Lower lobe of right lung (tissue), 2 donors: ENCODE measurements around the gene PROKR1. TPM values are rescaled to one million over a fixed set of nuclear protein-coding genes. Genes with fewer than 3 reads are reported as not detected.

ENCODE experiments used
- ATAC-seq, 2 donors: fragments of 200-7000 bp; cut with Tn5 transposase; one replicate each; pipeline ENCODE4 v1.9.1; 2020 to 2022; ENCODE audit warnings: mild to moderate bottlenecking in 2 of 2, moderate library complexity in 2 of 2
- DNase-seq: peaks from one replicate; pipeline ENCODE4 v3.0.0-alpha.2; 2020
- H3K27ac ChIP-seq: fragments of 200-600 bp; one replicate; pipeline ENCODE4 v1.8.0; 2022
- H3K27me3 ChIP-seq: fragments of 200-600 bp; one replicate; pipeline ENCODE4 v1.8.0; 2022; ENCODE audit warnings: low read depth
- H3K36me3 ChIP-seq: fragments of 200-600 bp; one replicate; pipeline ENCODE4 v1.8.0; 2022; ENCODE audit warnings: mild to moderate bottlenecking
- H3K4me1 ChIP-seq: fragments of 200-600 bp; one replicate; pipeline ENCODE4 v1.8.0; 2022
- H3K4me3 ChIP-seq: fragments of 200-600 bp; one replicate; pipeline ENCODE4 v1.8.0; 2022; ENCODE audit warnings: mild to moderate bottlenecking
- H3K9me3 ChIP-seq: fragments of 200-600 bp; one replicate; pipeline ENCODE4 v1.8.0; 2022
- intact Hi-C: fragments of 100-400 bp; cut with DNase I; formaldehyde crosslinking; loops from one replicate; pipeline ENCODE4 v1.11.0; 2022
- total RNA-seq: library from RNA; stranded (reverse); fragmentation: NEBNext Ultra II Directional; extraction: Animal tissue kit (Norgen Biotek cat#: 25700); gene quantifications from one replicate; pipeline ENCODE4 v1.2.1, GENCODE V29; 2021
- TF ChIP-seq, protein P1 (sequence below): fragments of 200-600 bp; IDR thresholded peaks from one replicate; pipeline ENCODE4 v1.8.0; 2022; ENCODE audit warnings: antibody characterized with exemption, mild to moderate bottlenecking
- donor health status: DM: no; HTN: yes; CAD: no; lungs with severe emphysema.

PROKR1 gene
- total RNA-seq, 1 donor from 2014 or later = not detected

DNA sequence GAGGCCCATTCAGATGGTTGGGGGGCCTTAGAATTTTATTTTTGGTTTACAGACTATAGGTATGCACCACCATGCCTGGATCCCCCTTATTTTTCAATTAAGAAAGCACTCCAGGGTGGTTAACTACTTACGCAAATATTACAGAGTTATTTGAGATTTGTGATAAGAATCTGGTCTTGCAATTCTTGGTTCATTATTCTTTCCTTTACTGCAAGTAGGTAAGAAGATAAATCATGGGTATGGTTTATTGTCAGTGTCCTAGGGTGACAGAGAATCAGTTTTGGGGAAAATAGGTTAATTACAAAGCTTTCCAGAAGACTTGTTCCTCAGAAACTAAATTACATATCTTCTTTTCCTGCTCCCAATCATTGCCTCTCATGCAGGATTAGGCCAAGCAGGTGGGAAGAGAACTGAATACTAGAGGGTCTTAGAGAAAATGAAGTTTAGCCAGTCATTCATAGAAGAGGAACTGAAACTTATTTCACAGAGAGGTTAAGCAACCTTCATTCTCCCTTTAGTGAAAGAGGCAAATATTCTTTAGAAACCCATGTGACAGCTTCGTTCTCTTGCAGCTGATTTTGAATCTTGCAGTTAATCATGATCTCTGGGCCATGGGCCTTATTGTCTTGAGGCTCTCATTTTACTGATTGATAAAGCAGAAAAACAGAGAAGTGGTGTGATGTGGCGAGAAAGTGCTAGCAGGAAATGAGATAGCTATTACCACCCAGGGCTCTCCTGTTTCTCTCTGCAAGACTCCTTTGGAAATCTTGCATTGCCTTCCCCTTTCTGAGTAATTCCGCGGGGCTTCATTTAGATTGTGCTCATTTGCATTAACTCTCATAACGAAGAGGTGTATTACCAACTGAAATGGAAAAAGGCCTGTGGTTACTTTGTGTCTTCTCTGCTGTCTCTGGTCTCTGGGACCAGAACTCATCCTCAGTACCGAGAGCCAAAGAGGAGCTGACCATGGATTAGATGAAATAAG, 46.5 kb downstream of the PROKR1 start:
- no peaks in the 10 kb centered on the region for H3K9me3 ChIP-seq
- TF ChIP-seq, protein P1, sequence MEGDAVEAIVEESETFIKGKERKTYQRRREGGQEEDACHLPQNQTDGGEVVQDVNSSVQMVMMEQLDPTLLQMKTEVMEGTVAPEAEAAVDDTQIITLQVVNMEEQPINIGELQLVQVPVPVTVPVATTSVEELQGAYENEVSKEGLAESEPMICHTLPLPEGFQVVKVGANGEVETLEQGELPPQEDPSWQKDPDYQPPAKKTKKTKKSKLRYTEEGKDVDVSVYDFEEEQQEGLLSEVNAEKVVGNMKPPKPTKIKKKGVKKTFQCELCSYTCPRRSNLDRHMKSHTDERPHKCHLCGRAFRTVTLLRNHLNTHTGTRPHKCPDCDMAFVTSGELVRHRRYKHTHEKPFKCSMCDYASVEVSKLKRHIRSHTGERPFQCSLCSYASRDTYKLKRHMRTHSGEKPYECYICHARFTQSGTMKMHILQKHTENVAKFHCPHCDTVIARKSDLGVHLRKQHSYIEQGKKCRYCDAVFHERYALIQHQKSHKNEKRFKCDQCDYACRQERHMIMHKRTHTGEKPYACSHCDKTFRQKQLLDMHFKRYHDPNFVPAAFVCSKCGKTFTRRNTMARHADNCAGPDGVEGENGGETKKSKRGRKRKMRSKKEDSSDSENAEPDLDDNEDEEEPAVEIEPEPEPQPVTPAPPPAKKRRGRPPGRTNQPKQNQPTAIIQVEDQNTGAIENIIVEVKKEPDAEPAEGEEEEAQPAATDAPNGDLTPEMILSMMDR = no peak
- H3K36me3 ChIP-seq = no peaks in the 10 kb centered on the region
- intact Hi-C loops = no loop called here
- no peaks in the 10 kb centered on the region for H3K27me3 ChIP-seq
- ATAC-seq = peak; percentile 54 to 61
- DNase-seq = no peak
- H3K27ac ChIP-seq = peak overlapping the region; percentile 46
- H3K4me1 ChIP-seq = peaks cover 11% of the 10 kb centered on the region
- H3K4me3 ChIP-seq = no peak overlapping the region

DNA sequence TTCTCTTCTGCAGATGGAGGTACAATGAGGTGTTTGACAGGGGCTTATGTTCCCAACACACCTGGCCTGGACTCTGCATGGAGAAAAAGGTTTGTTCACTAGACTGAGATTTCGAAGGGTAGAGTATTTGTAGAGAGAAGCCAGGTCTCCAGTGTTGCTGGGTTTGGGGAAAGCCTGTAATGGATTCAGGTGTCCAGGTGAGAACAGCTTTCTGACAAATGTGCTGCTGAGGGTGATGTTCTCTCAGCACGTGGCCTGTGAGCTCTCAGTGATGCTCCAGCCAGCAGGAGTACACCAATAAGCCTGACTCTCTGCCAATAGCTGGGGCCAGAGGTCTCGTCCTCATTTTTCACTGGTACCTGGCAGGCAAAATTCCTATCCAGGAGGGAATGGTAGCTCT, 47.5 kb downstream of the PROKR1 start:
- no peak overlapping the region for H3K27ac ChIP-seq
- no peak overlapping the region for H3K4me3 ChIP-seq
- ATAC-seq = no peak
- peaks cover 11% of the 10 kb centered on the region for H3K4me1 ChIP-seq
- no peaks in the 10 kb centered on the region for H3K27me3 ChIP-seq
- intact Hi-C loops = no loop called here
- no peaks in the 10 kb centered on the region for H3K36me3 ChIP-seq
- H3K9me3 ChIP-seq = no peaks in the 10 kb centered on the region
- TF ChIP-seq, protein P1 = no peak
- DNase-seq = no peak

DNA sequence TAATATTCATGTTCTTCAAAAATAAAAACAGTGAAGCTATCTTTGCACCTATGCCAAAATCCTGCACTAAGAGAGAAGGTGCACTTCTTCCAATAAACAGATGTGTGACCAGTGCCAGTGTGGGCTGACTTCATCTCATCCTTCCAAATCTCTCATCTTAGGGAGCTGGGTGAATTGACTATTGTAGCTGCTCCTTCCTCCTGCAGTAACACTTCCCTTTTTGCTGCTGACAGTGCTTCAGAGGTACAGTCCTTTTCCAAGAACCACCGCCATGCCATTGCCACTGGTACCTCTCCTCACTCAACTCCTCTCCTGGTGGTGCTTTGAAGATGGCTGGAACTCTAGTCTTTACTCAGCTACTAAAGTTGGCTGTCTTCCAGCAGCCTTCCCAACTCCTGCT, 49.1 kb downstream of the PROKR1 start:
- H3K27ac ChIP-seq = no peak overlapping the region
- DNase-seq (no peak), ATAC-seq (no peak)
- no peaks in the 10 kb centered on the region for H3K36me3 ChIP-seq
- TF ChIP-seq, protein P1 = no peak
- no peaks in the 10 kb centered on the region for H3K9me3 ChIP-seq
- no peaks in the 10 kb centered on the region for H3K27me3 ChIP-seq
- H3K4me3 ChIP-seq = no peak overlapping the region
- peaks cover 11% of the 10 kb centered on the region for H3K4me1 ChIP-seq
- intact Hi-C loops = no loop called here

DNA sequence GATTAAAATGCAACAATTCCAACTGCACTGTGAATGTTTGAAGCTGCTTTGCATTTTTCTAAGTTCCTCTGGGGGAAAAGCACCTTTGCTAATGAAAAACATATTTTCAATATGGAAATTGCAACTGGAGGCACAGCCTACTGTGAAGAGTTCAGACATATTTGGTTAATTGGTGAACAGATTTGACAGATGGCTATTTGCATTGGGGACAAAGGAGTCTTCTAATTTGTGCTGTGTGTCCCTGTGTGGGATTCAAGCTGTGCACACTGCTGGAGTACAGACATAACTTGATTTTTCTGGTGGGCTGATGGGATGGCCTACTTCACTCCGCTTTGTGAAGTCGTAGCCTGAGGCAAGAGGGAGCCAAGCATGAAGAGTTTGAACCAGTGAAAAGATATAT, 50.6 kb downstream of the PROKR1 start:
- no peak overlapping the region for H3K27ac ChIP-seq
- intact Hi-C loops = no loop called here
- peaks cover 11% of the 10 kb centered on the region for H3K4me1 ChIP-seq
- no peak overlapping the region for H3K4me3 ChIP-seq
- ATAC-seq (no peak), DNase-seq (no peak)
- no peaks in the 10 kb centered on the region for H3K27me3 ChIP-seq
- no peaks in the 10 kb centered on the region for H3K9me3 ChIP-seq
- TF ChIP-seq, protein P1 = no peak
- no peaks in the 10 kb centered on the region for H3K36me3 ChIP-seq

DNA sequence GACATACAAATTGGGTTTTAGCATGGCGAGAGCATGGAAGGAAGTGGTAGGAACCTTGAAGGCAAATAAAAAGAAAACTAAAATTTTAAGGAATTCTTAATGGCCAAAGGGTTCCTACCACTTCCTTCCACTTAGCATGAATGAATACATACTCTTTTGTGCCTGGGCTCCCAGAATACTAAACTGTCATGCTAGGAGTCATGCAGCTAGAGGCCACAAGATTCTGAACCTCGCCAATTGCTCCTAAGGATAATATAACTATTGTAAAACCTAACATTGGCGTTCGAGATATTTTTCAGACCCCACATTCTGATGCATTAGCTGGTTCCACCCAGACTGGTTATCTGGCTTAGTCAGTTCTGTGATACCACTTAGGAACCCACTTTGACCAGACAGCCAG, 52.6 kb downstream of the PROKR1 start:
- Histone ChIP-seq H3K27me3 (no peaks in the 10 kb centered on the region), H3K4me1 (peaks cover 4% of the 10 kb centered on the region), H3K9me3 (no peaks in the 10 kb centered on the region), H3K36me3 (no peaks in the 10 kb centered on the region), H3K4me3 (no peak overlapping the region), H3K27ac (no peak overlapping the region)
- no peak for ATAC-seq
- DNase-seq = no peak
- intact Hi-C loops = no loop called here
- TF ChIP-seq, protein P1 = no peak
